MM.1S (cell line): ENCODE results near the gene TCOF1.
"Not testable (repeated sequence)": the region's sequence is repeated elsewhere in the genome, so short reads cannot be mapped to it uniquely, and the experiment has no call there.

Experiments used
- DNase-seq: peaks from one replicate; pipeline ENCODE4 v3.0.0-alpha.2; 2015
- H2AFZ ChIP-seq: fragments of 300-600 bp; sonication (generic); 2 replicates; pipeline ENCODE4 v1.6.0; 2016; ENCODE audit warnings: antibody characterized with exemption, low read length
- H3F3A ChIP-seq: fragments of 300-600 bp; sonication (generic); 2 replicates; pipeline ENCODE4 v1.6.1; 2016; ENCODE audit warnings: mild to moderate bottlenecking, antibody characterized with exemption, low read length, moderate library complexity, mixed read lengths; ENCODE audit not compliant: insufficient read depth
- H3K27ac ChIP-seq: fragments of 300-600 bp; sonication (generic); 2 replicates; pipeline ENCODE4 v1.5.1; 2016; ENCODE audit warnings: mild to moderate bottlenecking, low read length
- H3K27me3 ChIP-seq: fragments of 300-600 bp; sonication (generic); replicated peaks from 2 replicates; pipeline ENCODE4 v1.6.0; 2016; ENCODE audit warnings: low read length; ENCODE audit not compliant: insufficient read depth
- H3K36me3 ChIP-seq: fragments of 300-600 bp; sonication (generic); replicated peaks from 2 replicates; pipeline ENCODE4 v1.6.1; 2016; ENCODE audit warnings: mild to moderate bottlenecking, low read length, mixed read lengths; ENCODE audit not compliant: insufficient read depth
- H3K4me1 ChIP-seq: fragments of 300-600 bp; sonication (generic); 2 replicates; pipeline ENCODE4 v1.6.1; 2016; ENCODE audit warnings: low read length, mixed read lengths
- H3K4me2 ChIP-seq: fragments of 300-600 bp; sonication (generic); 2 replicates; pipeline ENCODE4 v1.6.0; 2016; ENCODE audit warnings: low read depth, low read length
- H3K4me3 ChIP-seq: fragments of 300-600 bp; sonication (generic); 2 replicates; pipeline ENCODE4 v1.5.1; 2016; ENCODE audit warnings: low read length, mixed read lengths
- H3K79me2 ChIP-seq: fragments of 300-600 bp; sonication (generic); 2 replicates; pipeline ENCODE4 v1.6.1; 2016; ENCODE audit warnings: mixed run types, low read length, mixed read lengths
- H3K9ac ChIP-seq: fragments of 300-600 bp; sonication (generic); 2 replicates; pipeline ENCODE4 v1.6.1; 2016; ENCODE audit warnings: low read length, mixed read lengths
- H3K9me2 ChIP-seq: fragments of 300-600 bp; sonication (generic); replicated peaks from 2 replicates; pipeline ENCODE4 v1.6.1; 2016; ENCODE audit warnings: mild to moderate bottlenecking, low read length, mixed read lengths; ENCODE audit not compliant: insufficient read depth
- H3K9me3 ChIP-seq: fragments of 300-600 bp; sonication (generic); replicated peaks from 2 replicates; pipeline ENCODE4 v1.6.1; 2016; ENCODE audit warnings: mild to moderate bottlenecking, low read length, mixed read lengths; ENCODE audit not compliant: insufficient read depth
- H4K20me1 ChIP-seq: fragments of 300-600 bp; sonication (generic); 2 replicates; pipeline ENCODE4 v1.6.1; 2016; ENCODE audit warnings: mild to moderate bottlenecking, low read length, moderate library complexity, mixed read lengths; ENCODE audit not compliant: insufficient read depth
- EZH2 ChIP-seq: fragments of 300-600 bp; sonication (generic); optimal IDR thresholded peaks from 2 replicates; pipeline ENCODE3; 2017; ENCODE audit warnings: low read depth, mild to moderate bottlenecking, antibody characterized with exemption, low read length, mixed read lengths
- EZH2phosphoT487 ChIP-seq: fragments of 300-600 bp; sonication (generic); IDR thresholded peaks from 2 replicates; pipeline ENCODE4 v1.6.1; 2018; ENCODE audit warnings: antibody characterized with exemption, low read length
- TF ChIP-seq, protein P1 (sequence below): fragments of 300-600 bp; sonication (generic); IDR thresholded peaks from 2 replicates; pipeline ENCODE4 v1.5.1; 2016; ENCODE audit warnings: antibody characterized with exemption, low read length, mixed read lengths

TCOF1 gene

DNA sequence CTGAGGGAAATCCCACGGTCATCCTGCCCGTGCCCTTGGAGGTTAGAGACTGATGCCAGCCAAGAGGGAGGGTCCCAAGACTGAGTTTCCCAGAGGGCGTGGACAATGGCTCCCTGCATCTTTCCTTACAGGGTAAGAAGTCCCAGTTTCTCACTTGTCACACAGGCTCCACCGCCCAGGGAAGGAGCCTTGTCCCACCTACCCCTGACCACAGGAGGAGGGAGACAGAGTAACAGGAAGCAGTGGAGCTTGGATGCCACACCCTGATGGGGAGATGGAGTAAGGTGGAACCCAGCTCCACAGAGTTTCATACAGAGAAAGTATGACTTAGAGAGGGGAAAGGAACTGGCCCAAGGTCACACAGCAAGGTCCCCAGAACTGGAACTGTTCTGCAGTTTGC, 64.6 kb downstream of the TCOF1 start:
- H3K4me1 ChIP-seq: no peaks in the 10 kb centered on the region
- no peak for DNase-seq
- no peaks in the 10 kb centered on the region for H3F3A ChIP-seq
- H3K9me3 ChIP-seq: no peaks in the 10 kb centered on the region
- H2AFZ ChIP-seq: no peak overlapping the region
- no peak overlapping the region for H3K9ac ChIP-seq
- H3K4me2 ChIP-seq: no peak overlapping the region
- no peaks in the 10 kb centered on the region for H3K36me3 ChIP-seq
- no peak overlapping the region for H3K4me3 ChIP-seq
- H4K20me1 ChIP-seq: no peaks in the 10 kb centered on the region
- H3K27me3 ChIP-seq: no peaks in the 10 kb centered on the region
- no peak overlapping the region for H3K27ac ChIP-seq
- TF ChIP-seq EZH2phosphoT487 (no peak), EZH2 (no peak)
- TF ChIP-seq, protein P1, sequence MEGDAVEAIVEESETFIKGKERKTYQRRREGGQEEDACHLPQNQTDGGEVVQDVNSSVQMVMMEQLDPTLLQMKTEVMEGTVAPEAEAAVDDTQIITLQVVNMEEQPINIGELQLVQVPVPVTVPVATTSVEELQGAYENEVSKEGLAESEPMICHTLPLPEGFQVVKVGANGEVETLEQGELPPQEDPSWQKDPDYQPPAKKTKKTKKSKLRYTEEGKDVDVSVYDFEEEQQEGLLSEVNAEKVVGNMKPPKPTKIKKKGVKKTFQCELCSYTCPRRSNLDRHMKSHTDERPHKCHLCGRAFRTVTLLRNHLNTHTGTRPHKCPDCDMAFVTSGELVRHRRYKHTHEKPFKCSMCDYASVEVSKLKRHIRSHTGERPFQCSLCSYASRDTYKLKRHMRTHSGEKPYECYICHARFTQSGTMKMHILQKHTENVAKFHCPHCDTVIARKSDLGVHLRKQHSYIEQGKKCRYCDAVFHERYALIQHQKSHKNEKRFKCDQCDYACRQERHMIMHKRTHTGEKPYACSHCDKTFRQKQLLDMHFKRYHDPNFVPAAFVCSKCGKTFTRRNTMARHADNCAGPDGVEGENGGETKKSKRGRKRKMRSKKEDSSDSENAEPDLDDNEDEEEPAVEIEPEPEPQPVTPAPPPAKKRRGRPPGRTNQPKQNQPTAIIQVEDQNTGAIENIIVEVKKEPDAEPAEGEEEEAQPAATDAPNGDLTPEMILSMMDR: no peak
- H3K9me2 ChIP-seq: no peaks in the 10 kb centered on the region
- H3K79me2 ChIP-seq: no peaks in the 10 kb centered on the region

- H3K27ac ChIP-seq: no peak overlapping the region
- no peak overlapping the region for H2AFZ ChIP-seq
- no peaks in the 10 kb centered on the region for H3K9me3 ChIP-seq
- no peak for DNase-seq
- TF ChIP-seq EZH2 (no peak), EZH2phosphoT487 (no peak)
- TF ChIP-seq, protein P1: no peak
- no peaks in the 10 kb centered on the region for H4K20me1 ChIP-seq
- H3K4me2 ChIP-seq: no peak overlapping the region
- H3K9me2 ChIP-seq: no peaks in the 10 kb centered on the region
- no peaks in the 10 kb centered on the region for H3K27me3 ChIP-seq
- H3F3A ChIP-seq: no peaks in the 10 kb centered on the region
- H3K4me1 ChIP-seq: no peaks in the 10 kb centered on the region
- H3K36me3 ChIP-seq: no peaks in the 10 kb centered on the region
- H3K9ac ChIP-seq: no peak overlapping the region
- H3K79me2 ChIP-seq: no peaks in the 10 kb centered on the region
- H3K4me3 ChIP-seq: no peak overlapping the region
These were observed 65.3 kb downstream of the TCOF1 start for GRCh38 chr5:150422758-150423157.

- not testable (repeated sequence) for H3K27me3 ChIP-seq, H3K9me2 ChIP-seq, H3K27ac ChIP-seq, H4K20me1 ChIP-seq, H3K9me3 ChIP-seq, H3K4me3 ChIP-seq, H3K4me1 ChIP-seq, H3F3A ChIP-seq, H3K36me3 ChIP-seq, H3K9ac ChIP-seq, DNase-seq, H2AFZ ChIP-seq, H3K79me2 ChIP-seq, H3K4me2 ChIP-seq
These were observed 68.7 kb downstream of the TCOF1 start for GRCh38 chr5:150426165-150426564.

- no peaks in the 10 kb centered on the region for H4K20me1 ChIP-seq
- no peaks in the 10 kb centered on the region for H3K36me3 ChIP-seq
- no peak overlapping the region for H3K4me3 ChIP-seq
- H3F3A ChIP-seq: no peaks in the 10 kb centered on the region
- no peaks in the 10 kb centered on the region for H3K9me3 ChIP-seq
- no peak overlapping the region for H3K27ac ChIP-seq
- H3K79me2 ChIP-seq: no peaks in the 10 kb centered on the region
- H3K9ac ChIP-seq: no peak overlapping the region
- H3K4me1 ChIP-seq: no peaks in the 10 kb centered on the region
- TF ChIP-seq, protein P1: no peak
- TF ChIP-seq EZH2phosphoT487 (no peak), EZH2 (no peak)
- no peaks in the 10 kb centered on the region for H3K9me2 ChIP-seq
- no peaks in the 10 kb centered on the region for H3K27me3 ChIP-seq
- no peak overlapping the region for H3K4me2 ChIP-seq
- no peak overlapping the region for H2AFZ ChIP-seq
- DNase-seq: no peak
These were observed 70.8 kb downstream of the TCOF1 start for GRCh38 chr5:150428106-150428876.
